ENCODE data around the gene DNAJB11.
"Not testable (repeated sequence)": the region's sequence is repeated elsewhere in the genome, so short reads cannot be mapped to it uniquely, and the experiment has no call there.

DNAJB11 gene

GRCh38 chr3:186617036-186617946 is 46.8 kb downstream of the DNAJB11 start:
- DNase-seq (ENCODE audit: low read depth in 2 of 3, low spot score in 1 of 3) = peak; percentile 82 to 84 (median 83)

DNA sequence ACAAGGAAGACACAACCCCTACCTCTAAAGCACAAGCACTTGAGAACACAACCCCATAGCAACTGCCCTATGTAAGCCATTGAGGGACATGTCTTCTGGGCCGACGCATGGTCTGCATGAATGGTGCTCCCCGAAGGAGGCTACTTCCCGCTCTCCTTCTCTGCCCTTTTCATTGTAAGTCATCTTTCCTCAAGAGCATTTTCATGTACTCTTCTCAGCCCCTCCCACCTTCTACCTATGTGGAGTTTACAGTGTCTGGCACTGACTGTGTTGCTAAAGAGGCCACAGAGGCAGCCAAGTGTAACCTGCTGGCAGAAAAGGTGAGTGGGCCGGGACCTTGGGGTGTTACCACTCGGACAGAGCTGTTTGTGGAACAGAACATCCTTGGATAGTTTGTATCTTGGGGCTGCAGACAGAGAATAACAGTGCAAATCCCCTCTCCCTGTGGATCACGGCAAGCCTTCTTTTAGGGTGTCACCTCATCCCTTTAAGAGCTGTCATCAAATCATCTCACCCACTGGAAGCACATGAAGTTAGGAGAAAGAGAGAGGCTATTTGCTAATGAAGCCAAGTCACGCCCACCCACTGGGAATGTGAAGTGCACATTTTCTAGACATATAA is 47.9 kb downstream of the DNAJB11 start:
- DNase-seq (ENCODE audit: low read depth in 2 of 3, low spot score in 1 of 3) = no peak

DNA sequence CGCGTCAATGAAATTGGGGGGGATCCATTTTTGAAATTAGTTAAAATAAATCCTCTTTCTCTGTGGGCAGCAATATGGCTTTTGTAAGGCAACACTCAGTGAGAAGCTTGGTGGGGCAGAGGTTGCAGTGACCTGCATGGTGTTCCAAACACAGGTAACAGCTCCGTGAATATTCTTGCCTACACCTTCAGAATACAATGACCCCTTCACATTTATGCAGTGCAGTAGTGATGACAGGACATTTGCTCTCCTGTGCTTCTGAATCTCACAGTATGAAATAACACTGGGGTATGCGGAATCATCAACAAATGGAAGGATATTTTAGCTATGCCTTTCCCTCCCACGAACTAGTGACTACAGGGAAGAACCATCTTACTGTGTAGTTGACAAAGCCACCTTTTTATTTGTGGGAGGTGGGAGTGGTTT is 49.3 kb downstream of the DNAJB11 start:
- no peak for DNase-seq (ENCODE audit: low read depth in 2 of 3, low spot score in 1 of 3)

- DNase-seq (ENCODE audit: low read depth in 2 of 3, low spot score in 1 of 3) = no peak
Measured at GRCh38 chr3:186620213-186621092, 49.9 kb downstream of the DNAJB11 start.

DNA sequence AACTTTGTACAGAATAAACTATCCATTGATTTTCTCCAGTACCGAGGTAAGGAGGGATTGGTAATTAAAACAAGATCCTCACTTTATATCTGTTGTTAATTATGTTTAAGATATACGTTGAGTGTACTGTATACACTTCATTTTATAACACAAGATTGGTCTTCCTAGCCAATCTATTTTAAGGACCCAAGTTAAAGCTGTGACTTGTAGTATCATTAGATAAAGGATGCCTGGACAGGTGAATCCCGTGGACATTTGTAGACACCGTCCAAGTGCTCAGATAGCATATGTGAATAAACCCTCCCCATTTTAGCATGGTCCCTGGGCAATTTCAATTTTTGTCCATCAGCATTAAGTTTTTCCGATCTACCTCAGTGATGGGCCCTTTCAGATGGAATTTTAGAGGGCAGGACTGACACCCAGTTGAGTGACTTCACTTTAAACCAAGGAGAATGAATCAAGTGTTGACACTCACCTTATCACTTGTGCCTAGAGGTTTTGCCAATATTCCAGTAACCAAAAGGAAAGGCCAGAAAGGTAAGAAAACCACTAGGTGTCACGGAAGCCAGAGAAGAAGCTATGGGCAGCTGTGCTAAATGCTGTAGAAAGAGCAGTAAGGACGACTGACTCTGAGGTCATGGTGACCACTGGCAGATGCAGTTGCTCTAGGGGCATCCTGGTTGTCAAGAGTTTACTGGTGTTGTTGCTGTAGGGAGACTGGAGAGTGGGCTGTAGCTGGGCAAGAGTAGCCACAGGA is 51.6 kb downstream of the DNAJB11 start:
- no peak for DNase-seq (ENCODE audit: low read depth in 2 of 3, low spot score in 1 of 3)

GRCh38 chr3:186622651-186623310 is 52.3 kb downstream of the DNAJB11 start:
- DNase-seq (ENCODE audit: low read depth in 2 of 3, low spot score in 1 of 3) = no peak

GRCh38 chr3:186624598-186624997 is 54.1 kb downstream of the DNAJB11 start:
- DNase-seq (ENCODE audit: low read depth in 2 of 3, low spot score in 1 of 3) = no peak

DNA sequence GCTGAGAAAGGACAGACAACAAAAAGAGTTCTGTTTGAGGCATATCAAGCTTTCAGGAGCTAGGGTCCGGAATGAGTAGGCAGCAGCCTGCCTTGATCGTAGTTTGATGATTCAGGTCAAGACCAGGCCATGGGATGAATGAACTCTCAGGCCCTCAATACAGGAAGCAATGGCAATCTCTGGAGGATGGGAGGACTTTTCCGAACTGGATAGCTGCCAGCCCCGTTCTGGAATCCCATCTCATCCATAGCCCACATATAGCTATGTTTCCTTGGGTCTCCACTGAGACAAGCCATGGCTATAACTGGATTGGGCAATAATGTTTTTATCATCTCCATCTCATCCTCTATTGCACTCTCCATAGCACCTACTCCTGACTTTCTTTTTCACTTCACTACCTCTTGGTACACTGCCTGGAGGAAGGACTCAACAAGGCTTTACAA is 55.1 kb downstream of the DNAJB11 start:
- DNase-seq (ENCODE audit: low read depth in 2 of 3, low spot score in 1 of 3) = no peak

- no peak for DNase-seq (ENCODE audit: low read depth in 2 of 3, low spot score in 1 of 3)
Measured at GRCh38 chr3:186626254-186626847, 55.8 kb downstream of the DNAJB11 start.

GRCh38 chr3:186627852-186628414 is 57.4 kb downstream of the DNAJB11 start:
- DNase-seq (ENCODE audit: low read depth in 2 of 3, low spot score in 1 of 3) = no peak

DNA sequence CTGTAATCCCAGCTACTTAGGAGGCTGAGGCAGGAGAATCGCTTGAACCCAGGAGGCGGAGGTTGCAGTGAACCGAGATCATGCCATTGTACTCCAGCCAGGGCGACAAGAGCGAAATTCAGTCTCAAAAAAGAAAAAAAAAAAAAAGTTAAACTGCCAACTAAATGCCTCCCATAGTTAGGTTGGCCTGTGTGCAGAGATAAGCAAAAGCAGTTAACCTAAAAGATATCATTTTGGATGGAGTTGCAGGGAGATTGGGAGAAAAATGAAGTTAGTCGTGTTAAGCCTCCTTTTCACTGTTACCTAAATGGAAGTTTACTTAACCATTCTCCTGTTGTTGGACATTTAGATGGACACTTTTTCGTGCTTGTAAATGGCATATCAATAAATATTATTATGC is 58.2 kb downstream of the DNAJB11 start:
- DNase-seq (ENCODE audit: low read depth in 2 of 3, low spot score in 1 of 3) = no peak

DNA sequence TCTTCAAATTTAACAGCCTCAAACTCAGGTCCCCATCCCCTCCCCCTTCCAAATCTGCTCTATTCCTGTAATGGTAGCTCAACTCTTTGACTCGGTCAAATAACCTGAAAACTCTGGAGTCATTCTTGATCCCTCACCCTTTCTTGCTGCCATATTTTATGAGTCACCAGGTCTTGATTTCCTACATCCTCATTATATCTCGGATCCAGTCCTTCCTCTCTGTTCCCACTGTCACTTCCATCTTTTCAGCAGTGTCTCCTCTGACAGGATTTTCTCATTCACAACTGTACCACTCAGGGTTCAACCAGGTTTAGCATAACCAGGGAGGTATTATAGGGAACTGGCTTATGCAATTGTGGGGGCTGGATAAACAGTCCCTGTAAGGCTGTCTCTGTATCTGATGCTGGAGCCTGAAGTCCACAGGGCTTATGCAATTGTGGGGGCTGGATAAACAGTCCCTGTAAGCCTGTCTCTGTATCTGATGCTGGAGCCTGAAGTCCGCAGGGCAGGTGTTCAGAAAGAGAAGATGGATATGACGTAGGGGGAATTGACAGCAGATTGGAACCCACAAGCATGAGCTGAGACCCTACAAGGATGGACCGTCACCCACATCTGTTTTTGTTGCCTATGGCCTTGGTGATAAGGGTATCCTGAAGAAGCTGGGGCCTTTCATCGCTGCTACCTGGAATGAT is 60.6 kb downstream of the DNAJB11 start:
- no peak for DNase-seq (ENCODE audit: low read depth in 2 of 3, low spot score in 1 of 3)

DNA sequence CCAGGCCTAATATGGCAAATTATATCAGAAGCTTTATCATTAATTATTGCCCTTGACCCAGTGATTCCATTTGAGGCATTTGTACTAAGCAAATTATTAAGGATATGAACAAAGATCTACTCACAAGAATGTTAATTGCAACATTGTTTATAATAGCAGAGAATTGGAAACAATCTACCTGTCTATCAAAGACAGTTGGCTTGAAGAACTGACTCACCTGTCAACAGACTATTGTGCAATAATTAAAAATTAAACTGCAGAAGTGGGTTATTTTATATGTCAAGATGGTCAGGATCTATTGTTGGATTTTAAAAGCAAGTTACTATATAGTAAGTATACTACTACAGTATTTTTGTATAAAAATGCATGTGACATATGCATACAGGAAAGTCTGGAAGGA is 63.0 kb downstream of the DNAJB11 start:
- DNase-seq (ENCODE audit: low read depth in 2 of 3, low spot score in 1 of 3) = no peak

- not testable (repeated sequence) for DNase-seq (ENCODE audit: low read depth in 2 of 3, low spot score in 1 of 3)
Measured at GRCh38 chr3:186634207-186634606, 63.7 kb downstream of the DNAJB11 start.

Measured in stimulated activated CD4-positive, alpha-beta T cell treated with anti-CD3 and anti-CD28 coated beads, Interleukin-12 subunit alpha, Interleukin-12 subunit beta, amount 100 ng/mL, for 48 hours (primary cell).